ENCODE measurements around the gene PLCD4.

The PLCD4 gene

GRCh38 chr2:218645126-218645525 lies 37.4 kb downstream of the PLCD4 start:
- WGBS (ENCODE audit: insufficient coverage) = no CpG with 5 or more reads among the region's 1 CpG
- Histone ChIP-seq H3K4me1 (ENCODE audit: control extremely low read depth in 1 of 4, control insufficient read depth in 4 of 4, insufficient read depth in 4 of 4, low read length in 3 of 4) (no peaks in the 10 kb centered on the region), H3K36me3 (ENCODE audit: control insufficient read depth in 4 of 4, insufficient read depth in 4 of 4, low read length in 3 of 4) (peaks cover 24 to 88% (median 70%) of the 10 kb centered on the region in 4 experiments), H3K27ac (ENCODE audit: insufficient read depth in 1 of 2, low read depth in 1 of 2, low read length in 2 of 2, poor library complexity in 1 of 2, severe bottlenecking in 2 of 2) (no peak overlapping the region), H3K27me3 (replicated peaks in 2 of 5; ENCODE audit: control insufficient read depth in 4 of 5, insufficient read depth in 5 of 5, low read length in 4 of 5) (no peaks in the 10 kb centered on the region), H3K9me3 (ENCODE audit: control extremely low read depth in 1 of 5, control insufficient read depth in 4 of 5, insufficient read depth in 2 of 5, low read depth in 1 of 5, low read length in 4 of 5) (no peaks in the 10 kb centered on the region), H3K4me3 (ENCODE audit: control insufficient read depth in 1 of 7, extremely low read depth in 1 of 7, insufficient read depth in 4 of 7, low read depth in 2 of 7, low read length in 6 of 7) (no peak overlapping the region)
- no peak for DNase-seq
- POLR2A ChIA-PET = no interaction called here
- CTCF ChIA-PET = interaction anchor here (0.9 to 11.1 kb wide), 3 partner anchors 13 to 354 kb away, joined by 4 to 75 read pairs (median 4); partner anchors contain the start of genes BCS1L and ZNF142

GRCh38 chr2:218648088-218648786 lies 40.5 kb downstream of the PLCD4 start:
- WGBS (ENCODE audit: insufficient coverage) = 82% methylated on average over 8 of the region's 9 CpGs

GRCh38 chr2:218648787-218649100 lies 41.0 kb downstream of the PLCD4 start:
- 94% methylated on average over 11 of the region's 11 CpGs for WGBS (ENCODE audit: insufficient coverage)
- Histone ChIP-seq H3K4me1 (ENCODE audit: control extremely low read depth in 1 of 4, control insufficient read depth in 4 of 4, insufficient read depth in 4 of 4, low read length in 3 of 4) (no peaks in the 10 kb centered on the region), H3K4me3 (ENCODE audit: control insufficient read depth in 1 of 7, extremely low read depth in 1 of 7, insufficient read depth in 4 of 7, low read depth in 2 of 7, low read length in 6 of 7) (no peak overlapping the region), H3K27me3 (replicated peaks in 2 of 5; ENCODE audit: control insufficient read depth in 4 of 5, insufficient read depth in 5 of 5, low read length in 4 of 5) (no peaks in the 10 kb centered on the region), H3K27ac (ENCODE audit: insufficient read depth in 1 of 2, low read depth in 1 of 2, low read length in 2 of 2, poor library complexity in 1 of 2, severe bottlenecking in 2 of 2) (no peak overlapping the region), H3K9me3 (ENCODE audit: control extremely low read depth in 1 of 5, control insufficient read depth in 4 of 5, insufficient read depth in 2 of 5, low read depth in 1 of 5, low read length in 4 of 5) (no peaks in the 10 kb centered on the region), H3K36me3 (ENCODE audit: control insufficient read depth in 4 of 4, insufficient read depth in 4 of 4, low read length in 3 of 4) (peaks cover 18 to 91% (median 73%) of the 10 kb centered on the region in 4 experiments)
- POLR2A ChIA-PET = no interaction called here
- no peak for DNase-seq
- CTCF ChIA-PET = interaction anchor here (1.0 to 11.1 kb wide), 7 partner anchors 9 to 200 kb away, joined by 3 to 75 read pairs (median 4); partner anchors contain the start of genes BCS1L, PLCD4 and ZNF142

More at GRCh38 chr2:218648088-218648786, 40.5 kb downstream of the PLCD4 start:
- Histone ChIP-seq H3K4me1 (ENCODE audit: control extremely low read depth in 1 of 4, control insufficient read depth in 4 of 4, insufficient read depth in 4 of 4, low read length in 3 of 4) (no peaks in the 10 kb centered on the region), H3K9me3 (ENCODE audit: control extremely low read depth in 1 of 5, control insufficient read depth in 4 of 5, insufficient read depth in 2 of 5, low read depth in 1 of 5, low read length in 4 of 5) (no peaks in the 10 kb centered on the region), H3K36me3 (ENCODE audit: control insufficient read depth in 4 of 4, insufficient read depth in 4 of 4, low read length in 3 of 4) (peaks cover 18 to 92% (median 74%) of the 10 kb centered on the region in 4 experiments), H3K4me3 (ENCODE audit: control insufficient read depth in 1 of 7, extremely low read depth in 1 of 7, insufficient read depth in 4 of 7, low read depth in 2 of 7, low read length in 6 of 7) (no peak overlapping the region), H3K27me3 (replicated peaks in 2 of 5; ENCODE audit: control insufficient read depth in 4 of 5, insufficient read depth in 5 of 5, low read length in 4 of 5) (no peaks in the 10 kb centered on the region), H3K27ac (ENCODE audit: insufficient read depth in 1 of 2, low read depth in 1 of 2, low read length in 2 of 2, poor library complexity in 1 of 2, severe bottlenecking in 2 of 2) (no peak overlapping the region)
- CTCF ChIA-PET = interaction anchor here (1.0 to 11.1 kb wide), 7 partner anchors 9 to 355 kb away, joined by 3 to 75 read pairs (median 4); partner anchors contain the start of genes BCS1L, PLCD4 and ZNF142
- DNase-seq = peak; percentile 67 to 78 (median 72)
- POLR2A ChIA-PET = no interaction called here

- no peak overlapping the region for H3K27ac ChIP-seq (ENCODE audit: insufficient read depth in 1 of 2, low read depth in 1 of 2, low read length in 2 of 2, poor library complexity in 1 of 2, severe bottlenecking in 2 of 2)
- ChIA-PET CTCF (interaction anchor here (0.8 to 8.7 kb wide), 5 partner anchors 10 to 192 kb away, joined by 3 to 75 read pairs (median 3); partner anchors contain the start of genes RNF25 and STK36), POLR2A (no interaction called here)
- H3K4me3 ChIP-seq (ENCODE audit: control insufficient read depth in 1 of 7, extremely low read depth in 1 of 7, insufficient read depth in 4 of 7, low read depth in 2 of 7, low read length in 6 of 7) = no peak overlapping the region
- peaks cover 6 to 19% (median 17%) of the 10 kb centered on the region in 4 experiments for H3K4me1 ChIP-seq (ENCODE audit: control extremely low read depth in 1 of 4, control insufficient read depth in 4 of 4, insufficient read depth in 4 of 4, low read length in 3 of 4)
- no peaks in the 10 kb centered on the region for H3K27me3 ChIP-seq (replicated peaks in 2 of 5; ENCODE audit: control insufficient read depth in 4 of 5, insufficient read depth in 5 of 5, low read length in 4 of 5)
- H3K36me3 ChIP-seq (ENCODE audit: control insufficient read depth in 4 of 4, insufficient read depth in 4 of 4, low read length in 3 of 4) = peaks cover 15 to 62% (median 46%) of the 10 kb centered on the region in 4 experiments
- no peak for DNase-seq
- H3K9me3 ChIP-seq (ENCODE audit: control extremely low read depth in 1 of 5, control insufficient read depth in 4 of 5, insufficient read depth in 2 of 5, low read depth in 1 of 5, low read length in 4 of 5) = no peaks in the 10 kb centered on the region
- 100% methylated on average over 2 of the region's 2 CpGs for WGBS (ENCODE audit: insufficient coverage)
Measured at GRCh38 chr2:218655751-218656150, 48.1 kb downstream of the PLCD4 start.

- Histone ChIP-seq H3K27me3 (replicated peaks in 2 of 5; ENCODE audit: control insufficient read depth in 4 of 5, insufficient read depth in 5 of 5, low read length in 4 of 5) (no peaks in the 10 kb centered on the region), H3K4me3 (ENCODE audit: control insufficient read depth in 1 of 7, extremely low read depth in 1 of 7, insufficient read depth in 4 of 7, low read depth in 2 of 7, low read length in 6 of 7) (peak overlapping the region; percentile 81 to 96 (median 90)), H3K4me1 (ENCODE audit: control extremely low read depth in 1 of 4, control insufficient read depth in 4 of 4, insufficient read depth in 4 of 4, low read length in 3 of 4) (peaks cover 6 to 19% (median 17%) of the 10 kb centered on the region in 4 experiments), H3K9me3 (ENCODE audit: control extremely low read depth in 1 of 5, control insufficient read depth in 4 of 5, insufficient read depth in 2 of 5, low read depth in 1 of 5, low read length in 4 of 5) (no peaks in the 10 kb centered on the region), H3K36me3 (ENCODE audit: control insufficient read depth in 4 of 4, insufficient read depth in 4 of 4, low read length in 3 of 4) (peaks cover 14 to 68% (median 48%) of the 10 kb centered on the region in 4 experiments), H3K27ac (ENCODE audit: insufficient read depth in 1 of 2, low read depth in 1 of 2, low read length in 2 of 2, poor library complexity in 1 of 2, severe bottlenecking in 2 of 2) (peak overlapping the region in 1 of 2 experiments; percentile 60)
- peak; percentile 52 to 66 (median 53) for DNase-seq
- ChIA-PET CTCF (interaction anchor here (1.1 to 8.7 kb wide), 11 partner anchors 9 to 200 kb away, joined by 3 to 75 read pairs (median 8); partner anchors contain the start of genes RNF25, STK36 and TTLL4), POLR2A (interaction anchor here (0.6 kb wide), 2 partner anchors 29 to 43 kb away, joined by 3 read pairs; no protein-coding TSS in a partner anchor)
- 1% methylated on average over 25 of the region's 27 CpGs for WGBS (ENCODE audit: insufficient coverage)
Measured at GRCh38 chr2:218658671-218659257, 51.1 kb downstream of the PLCD4 start.

- Histone ChIP-seq H3K27ac (ENCODE audit: insufficient read depth in 1 of 2, low read depth in 1 of 2, low read length in 2 of 2, poor library complexity in 1 of 2, severe bottlenecking in 2 of 2) (peak within 1 kb of the TSS; percentile 18 to 60), H3K36me3 (ENCODE audit: control insufficient read depth in 4 of 4, insufficient read depth in 4 of 4, low read length in 3 of 4) (peaks cover 11 to 69% (median 50%) of the 10 kb centered on the region in 4 experiments)
- POLR2A ChIA-PET = interaction anchor here (0.9 kb wide), 1 partner anchor 13 kb away, joined by 3 read pairs; no protein-coding TSS in a partner anchor
Measured at GRCh38 chr2:218659258-218659987, 51.7 kb downstream of the PLCD4 start, which contains the start of the genes BCS1L and ZNF142. BCS1L (plus strand) TSS chr2:218659683; CDS start chr2:218660988, 1,305 bp downstream. ZNF142 (minus strand) TSS chr2:218659623; CDS start chr2:218656429, 3,194 bp downstream.

More at GRCh38 chr2:218659258-218659987, 51.7 kb downstream of the PLCD4 start, which contains the start of the genes BCS1L and ZNF142:
- peaks cover 6 to 19% (median 17%) of the 10 kb centered on the region in 4 experiments for H3K4me1 ChIP-seq (ENCODE audit: control extremely low read depth in 1 of 4, control insufficient read depth in 4 of 4, insufficient read depth in 4 of 4, low read length in 3 of 4)
- no peaks in the 10 kb centered on the region for H3K9me3 ChIP-seq (ENCODE audit: control extremely low read depth in 1 of 5, control insufficient read depth in 4 of 5, insufficient read depth in 2 of 5, low read depth in 1 of 5, low read length in 4 of 5)
- no peaks in the 10 kb centered on the region for H3K27me3 ChIP-seq (replicated peaks in 2 of 5; ENCODE audit: control insufficient read depth in 4 of 5, insufficient read depth in 5 of 5, low read length in 4 of 5)
- 0% methylated on average over 41 of the region's 49 CpGs for WGBS (ENCODE audit: insufficient coverage)
- DNase-seq = peak; percentile 94 to 95 (median 95)
- CTCF ChIA-PET = interaction anchor here (0.9 to 8.7 kb wide), 10 partner anchors 8 to 193 kb away, joined by 3 to 75 read pairs (median 8); partner anchors contain the start of genes RNF25, STK36 and TTLL4
- peak within 1 kb of the TSS; percentile 81 to 96 (median 90) for H3K4me3 ChIP-seq (ENCODE audit: control insufficient read depth in 1 of 7, extremely low read depth in 1 of 7, insufficient read depth in 4 of 7, low read depth in 2 of 7, low read length in 6 of 7)
